Measurements from ENCODE around the gene BRSK1.

BRSK1 gene

DNA sequence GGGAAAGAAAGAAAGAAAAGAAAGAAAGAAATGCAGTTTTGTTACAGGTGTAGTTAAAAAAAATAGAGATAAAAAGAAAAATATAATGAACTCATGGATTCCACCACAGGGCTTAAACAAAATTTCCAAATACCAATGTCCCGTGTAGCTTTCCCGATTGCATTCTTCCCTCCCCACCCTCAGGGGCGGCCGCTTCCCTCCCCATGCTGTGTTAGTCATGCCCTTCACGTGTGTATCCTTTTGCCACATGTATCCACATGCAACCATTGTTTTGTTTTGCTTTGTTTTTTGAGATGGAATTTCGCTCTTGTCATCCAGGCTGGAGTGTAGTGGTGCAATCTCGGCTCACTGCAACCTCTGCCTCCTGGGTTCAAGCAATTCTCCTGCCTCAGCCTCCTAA, 52.3 kb downstream of the BRSK1 start:
- no peak for TF ChIP-seq YY1 (IDR thresholded peaks at IDR 0.05; ENCODE audit: low read depth)
- TF ChIP-seq RAD21 (IDR thresholded peaks at IDR 0.05; ENCODE audit: low read depth): no peak
- no peak for TF ChIP-seq TEAD4 (IDR thresholded peaks at IDR 0.05)
- TF ChIP-seq NFIC (IDR thresholded peaks at IDR 0.05): no peak

DNA sequence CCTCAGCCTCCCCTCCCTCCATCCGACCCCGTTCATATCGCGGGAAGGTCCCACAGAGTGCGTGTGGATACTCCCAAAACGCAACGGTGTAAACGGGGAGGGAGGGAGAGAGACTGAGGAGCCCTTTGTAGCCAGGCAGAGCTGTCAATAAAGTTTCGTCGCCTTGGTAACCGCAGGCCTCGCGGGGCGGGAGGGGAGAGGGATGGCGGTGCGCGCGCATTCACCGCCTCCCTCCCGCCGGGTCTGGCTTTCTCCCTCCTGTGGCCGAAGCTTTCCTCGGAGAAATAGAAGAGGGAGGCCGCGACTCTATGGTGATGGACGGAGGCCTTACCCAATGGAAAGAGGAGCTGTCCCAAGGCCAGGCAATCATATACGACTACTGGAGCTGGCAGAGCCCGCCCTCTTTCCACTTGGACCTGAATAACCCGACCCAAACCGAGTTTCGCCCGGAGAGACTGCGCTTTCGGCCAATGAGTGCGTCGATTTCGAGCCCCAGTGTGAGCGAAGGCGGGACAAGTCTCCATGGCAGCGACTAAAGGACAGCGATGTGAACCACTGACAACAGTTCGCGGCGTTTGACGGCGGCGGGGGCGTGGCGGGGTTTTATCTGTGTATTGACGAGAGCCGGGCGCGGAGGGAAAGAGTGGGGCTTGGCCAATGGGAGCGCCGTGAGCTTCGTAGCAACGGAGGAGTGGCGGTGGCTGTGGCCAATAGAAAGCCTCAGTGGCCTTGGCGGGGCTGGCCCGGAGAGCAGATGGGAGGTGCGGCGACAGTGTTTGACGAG, 55.5 kb downstream of the BRSK1 start, which contains the start of gene KMT5C:
Gene KMT5C (plus strand): TSS at position 772 of the 784 bp plus-strand sequence. CDS start 2,061 bp downstream, outside the sequence.
- TF ChIP-seq, protein P1, sequence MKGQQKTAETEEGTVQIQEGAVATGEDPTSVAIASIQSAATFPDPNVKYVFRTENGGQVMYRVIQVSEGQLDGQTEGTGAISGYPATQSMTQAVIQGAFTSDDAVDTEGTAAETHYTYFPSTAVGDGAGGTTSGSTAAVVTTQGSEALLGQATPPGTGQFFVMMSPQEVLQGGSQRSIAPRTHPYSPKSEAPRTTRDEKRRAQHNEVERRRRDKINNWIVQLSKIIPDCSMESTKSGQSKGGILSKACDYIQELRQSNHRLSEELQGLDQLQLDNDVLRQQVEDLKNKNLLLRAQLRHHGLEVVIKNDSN (IDR thresholded peaks at IDR 0.05): no peak
- TF ChIP-seq, protein P2, sequence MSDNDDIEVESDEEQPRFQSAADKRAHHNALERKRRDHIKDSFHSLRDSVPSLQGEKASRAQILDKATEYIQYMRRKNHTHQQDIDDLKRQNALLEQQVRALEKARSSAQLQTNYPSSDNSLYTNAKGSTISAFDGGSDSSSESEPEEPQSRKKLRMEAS (IDR thresholded peaks at IDR 0.05): peak; percentile 59; the same call in 1 of the 2 replicates
- TF ChIP-seq RAD21 (IDR thresholded peaks at IDR 0.05; ENCODE audit: low read depth): no peak
- TF ChIP-seq TAF1 (IDR thresholded peaks at IDR 0.05; ENCODE audit: low read depth): no peak
- TF ChIP-seq TCF12 (IDR thresholded peaks at IDR 0.05; ENCODE audit: low read depth): peak; percentile 21; the same call in 1 of the 2 replicates
- peak; percentile 89 for TF ChIP-seq CREB1 (IDR thresholded peaks at IDR 0.05; ENCODE audit: low read depth)
- no peak for TF ChIP-seq FOXM1 (IDR thresholded peaks at IDR 0.05; ENCODE audit: borderline replicate concordance, low read depth)
- TF ChIP-seq TEAD4 (IDR thresholded peaks at IDR 0.05): no peak
- TF ChIP-seq CEBPB (IDR thresholded peaks at IDR 0.05): no peak
- no peak for TF ChIP-seq YY1 (IDR thresholded peaks at IDR 0.05; ENCODE audit: low read depth)
- peak; percentile 37; the same call in 1 of the 2 replicates for TF ChIP-seq EGR1 (IDR thresholded peaks at IDR 0.05)
- TF ChIP-seq, protein P3, sequence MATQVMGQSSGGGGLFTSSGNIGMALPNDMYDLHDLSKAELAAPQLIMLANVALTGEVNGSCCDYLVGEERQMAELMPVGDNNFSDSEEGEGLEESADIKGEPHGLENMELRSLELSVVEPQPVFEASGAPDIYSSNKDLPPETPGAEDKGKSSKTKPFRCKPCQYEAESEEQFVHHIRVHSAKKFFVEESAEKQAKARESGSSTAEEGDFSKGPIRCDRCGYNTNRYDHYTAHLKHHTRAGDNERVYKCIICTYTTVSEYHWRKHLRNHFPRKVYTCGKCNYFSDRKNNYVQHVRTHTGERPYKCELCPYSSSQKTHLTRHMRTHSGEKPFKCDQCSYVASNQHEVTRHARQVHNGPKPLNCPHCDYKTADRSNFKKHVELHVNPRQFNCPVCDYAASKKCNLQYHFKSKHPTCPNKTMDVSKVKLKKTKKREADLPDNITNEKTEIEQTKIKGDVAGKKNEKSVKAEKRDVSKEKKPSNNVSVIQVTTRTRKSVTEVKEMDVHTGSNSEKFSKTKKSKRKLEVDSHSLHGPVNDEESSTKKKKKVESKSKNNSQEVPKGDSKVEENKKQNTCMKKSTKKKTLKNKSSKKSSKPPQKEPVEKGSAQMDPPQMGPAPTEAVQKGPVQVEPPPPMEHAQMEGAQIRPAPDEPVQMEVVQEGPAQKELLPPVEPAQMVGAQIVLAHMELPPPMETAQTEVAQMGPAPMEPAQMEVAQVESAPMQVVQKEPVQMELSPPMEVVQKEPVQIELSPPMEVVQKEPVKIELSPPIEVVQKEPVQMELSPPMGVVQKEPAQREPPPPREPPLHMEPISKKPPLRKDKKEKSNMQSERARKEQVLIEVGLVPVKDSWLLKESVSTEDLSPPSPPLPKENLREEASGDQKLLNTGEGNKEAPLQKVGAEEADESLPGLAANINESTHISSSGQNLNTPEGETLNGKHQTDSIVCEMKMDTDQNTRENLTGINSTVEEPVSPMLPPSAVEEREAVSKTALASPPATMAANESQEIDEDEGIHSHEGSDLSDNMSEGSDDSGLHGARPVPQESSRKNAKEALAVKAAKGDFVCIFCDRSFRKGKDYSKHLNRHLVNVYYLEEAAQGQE (IDR thresholded peaks at IDR 0.05; ENCODE audit: low read depth): no peak
- TF ChIP-seq EP300 (IDR thresholded peaks at IDR 0.05; ENCODE audit: borderline replicate concordance): no peak

DNA sequence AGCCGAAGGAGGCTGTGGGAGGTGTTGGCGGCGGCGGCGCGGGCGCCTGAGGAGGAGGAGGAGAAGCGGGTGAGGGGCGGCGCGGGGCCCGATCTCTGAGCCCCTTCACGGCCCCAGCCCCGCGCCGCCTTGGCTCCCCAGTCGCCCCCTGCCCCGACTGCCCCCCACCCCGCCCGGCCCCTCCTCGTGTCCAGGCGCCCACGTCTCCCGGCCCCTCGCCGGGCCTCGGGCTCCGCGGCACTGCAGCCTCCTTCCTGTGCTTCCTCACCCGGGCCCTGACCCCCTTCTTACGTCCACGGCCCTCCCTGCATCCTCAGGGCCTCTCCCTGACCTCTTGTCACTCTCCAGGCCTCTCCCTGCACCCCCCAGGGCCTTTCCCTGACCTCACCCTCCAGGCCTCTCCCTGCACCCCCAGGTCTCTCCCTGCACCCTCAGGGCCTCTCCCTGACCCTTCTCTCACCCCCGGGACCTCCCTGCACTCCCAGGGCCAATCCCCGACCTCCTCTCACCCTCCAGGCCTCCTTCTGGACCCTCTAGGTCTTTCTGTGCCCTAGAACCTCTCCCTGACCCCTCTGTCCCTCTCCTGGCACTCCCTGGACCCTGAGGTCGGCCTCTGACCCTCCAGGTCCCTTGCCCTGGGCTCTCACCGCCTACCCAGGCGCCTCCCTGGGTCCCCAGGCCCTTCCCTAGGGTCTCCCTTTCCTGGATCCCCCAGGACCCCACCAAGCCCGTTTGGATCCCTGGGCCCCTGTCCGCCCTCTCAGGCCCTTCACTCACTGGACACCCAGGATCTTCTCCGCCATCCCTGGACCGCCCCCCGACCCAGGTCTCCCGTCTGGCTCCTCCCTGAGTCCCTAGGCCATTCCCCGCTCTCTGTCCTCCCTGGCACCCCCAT, 56.3 kb downstream of the BRSK1 start:
- no peak for TF ChIP-seq CEBPB (IDR thresholded peaks at IDR 0.05)
- TF ChIP-seq TAF1 (IDR thresholded peaks at IDR 0.05; ENCODE audit: low read depth): 0 out of 2 replicates have a peak, but pooled peaks have one; percentile 41
- TF ChIP-seq ZBTB7A (IDR thresholded peaks at IDR 0.05; ENCODE audit: low read depth): no peak; the same call in 1 of the 2 replicates

DNA sequence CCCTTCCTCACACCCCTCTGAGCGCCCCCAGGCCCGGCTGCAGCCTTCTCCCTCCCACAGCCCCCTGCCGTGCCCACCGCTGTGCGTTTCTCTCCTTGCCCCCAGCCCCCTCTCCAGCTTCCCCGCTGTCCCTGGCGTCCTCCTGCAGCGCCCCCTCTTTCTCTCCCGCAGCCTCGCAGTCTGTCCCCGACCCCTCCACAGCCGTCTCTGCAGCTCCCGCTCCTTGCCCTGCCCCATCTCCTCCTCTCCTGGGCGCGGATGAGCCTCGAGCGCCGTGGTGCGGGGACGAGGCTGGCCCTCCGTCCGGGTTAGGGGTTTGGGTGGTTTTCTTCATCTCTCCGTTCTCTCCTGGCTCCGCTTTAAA, 57.0 kb downstream of the BRSK1 start:
- TF ChIP-seq NFIC (IDR thresholded peaks at IDR 0.05) (no peak), TAF1 (IDR thresholded peaks at IDR 0.05; ENCODE audit: low read depth) (no peak), EGR1 (IDR thresholded peaks at IDR 0.05) (no peak), FOXM1 (IDR thresholded peaks at IDR 0.05; ENCODE audit: borderline replicate concordance, low read depth) (no peak), EP300 (IDR thresholded peaks at IDR 0.05; ENCODE audit: borderline replicate concordance) (no peak)
- TF ChIP-seq, protein P2 (IDR thresholded peaks at IDR 0.05): no peak

DNA sequence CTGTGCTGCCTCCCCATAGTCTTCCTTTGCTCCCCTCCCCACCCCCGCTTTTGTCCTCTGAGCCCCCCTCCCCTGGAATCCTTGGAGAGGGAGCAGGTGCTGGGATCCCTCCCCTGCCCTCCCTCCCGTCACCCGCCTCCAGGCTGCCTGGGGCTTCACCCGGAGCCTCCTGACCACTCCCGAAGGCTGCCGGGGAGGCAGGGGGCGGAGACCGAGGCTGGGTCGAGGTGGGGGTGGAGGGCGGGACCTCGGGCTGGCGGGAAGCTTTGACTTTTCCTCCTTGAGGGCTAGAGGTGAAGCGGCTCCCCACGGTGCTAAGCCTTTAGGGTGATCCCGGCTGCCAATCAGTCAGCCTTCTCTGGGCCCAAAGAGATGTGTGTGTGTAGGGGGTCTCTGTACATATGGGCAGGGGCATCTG, 57.4 kb downstream of the BRSK1 start:
- TF ChIP-seq EGR1 (IDR thresholded peaks at IDR 0.05): no peak
- TF ChIP-seq, protein P3 (IDR thresholded peaks at IDR 0.05; ENCODE audit: low read depth): no peak
- TF ChIP-seq, protein P1 (IDR thresholded peaks at IDR 0.05): no peak
- TF ChIP-seq TAF1 (IDR thresholded peaks at IDR 0.05; ENCODE audit: low read depth): no peak
- no peak for TF ChIP-seq NFIC (IDR thresholded peaks at IDR 0.05)
- no peak for TF ChIP-seq YY1 (IDR thresholded peaks at IDR 0.05; ENCODE audit: low read depth)
- TF ChIP-seq EP300 (IDR thresholded peaks at IDR 0.05; ENCODE audit: borderline replicate concordance): no peak
- TF ChIP-seq CEBPB (IDR thresholded peaks at IDR 0.05): no peak
- TF ChIP-seq ZBTB7A (IDR thresholded peaks at IDR 0.05; ENCODE audit: low read depth): no peak
- TF ChIP-seq, protein P2 (IDR thresholded peaks at IDR 0.05): no peak
- no peak for TF ChIP-seq FOXM1 (IDR thresholded peaks at IDR 0.05; ENCODE audit: borderline replicate concordance, low read depth)
- TF ChIP-seq RAD21 (IDR thresholded peaks at IDR 0.05; ENCODE audit: low read depth): no peak
- TF ChIP-seq CREB1 (IDR thresholded peaks at IDR 0.05; ENCODE audit: low read depth): no peak
